Caco-2 (cell line): Measurements from ENCODE around the gene HOXD12. TPM values are rescaled to one million over a fixed set of nuclear protein-coding genes. Genes with fewer than 3 reads are reported as not detected.

Source experiments
- BruUV-seq: library from RNA; stranded (reverse); fragments of 400-500 nt; replicated peaks from 2 replicates; lab custom pipeline; 2021; lab: Mats Ljungman, UMichigan
- CTCF ChIA-PET: fragments of 300-600 bp; sonication (Branson Sonifier 250); formaldehyde crosslinking; loops from one replicate; lab custom pipeline; 2022; ENCODE audit warnings: antibody characterized with exemption; lab: Charles Lee
- POLR2A ChIA-PET: fragments of 300-600 bp; sonication (Branson Sonifier 250); formaldehyde crosslinking; loops from one replicate; lab custom pipeline; 2022; ENCODE audit warnings: antibody characterized with exemption; lab: Charles Lee
- DNase-seq, 2 experiments: peaks; one replicate each; pipeline versions ENCODE4 v3.0.0 to v3.0.0-alpha.2; 2020 to 2022
- H3K27me3 ChIP-seq: replicated peaks from 2 replicates; pipeline ENCODE4 v1.6.0; 2011; ENCODE audit warnings: low read length; ENCODE audit not compliant: control insufficient read depth, insufficient read depth
- H3K36me3 ChIP-seq: 2 replicates; pipeline ENCODE4 v1.5.1; 2011; ENCODE audit warnings: low read length; ENCODE audit not compliant: control insufficient read depth, insufficient read depth
- H3K4me1 ChIP-seq: fragments of 250-450 bp; sonication (Bioruptor Pico); 2 replicates; pipeline ENCODE4 v1.5.1; 2020; ENCODE audit warnings: mild to moderate bottlenecking
- H3K4me3 ChIP-seq: 2 replicates; pipeline ENCODE4 v1.5.1; 2011; ENCODE audit warnings: low read depth, mild to moderate bottlenecking, control low read depth, low read length
- H3K9me3 ChIP-seq: fragments of 250-450 bp; sonication (Bioruptor Pico); 2 replicates; pipeline ENCODE4 v1.5.1; 2020; ENCODE audit warnings: mild to moderate bottlenecking, moderate library complexity
- H3K27ac Mint-ChIP-seq: one replicate; pipeline ENCODE4 v1.8.0; 2022; ENCODE audit warnings: mixed read lengths; ENCODE audit not compliant: unreplicated experiment
- H3K27me3 Mint-ChIP-seq: one replicate; pipeline ENCODE4 v1.8.0; 2022; ENCODE audit warnings: mixed read lengths; ENCODE audit not compliant: insufficient read depth, unreplicated experiment
- H3K36me3 Mint-ChIP-seq: one replicate; pipeline ENCODE4 v1.8.0; 2022; ENCODE audit warnings: mild to moderate bottlenecking, mixed read lengths; ENCODE audit not compliant: insufficient read depth, unreplicated experiment
- H3K4me1 Mint-ChIP-seq: one replicate; pipeline ENCODE4 v1.8.0; 2022; ENCODE audit warnings: low read depth, mixed read lengths; ENCODE audit not compliant: unreplicated experiment
- H3K4me3 Mint-ChIP-seq: one replicate; pipeline ENCODE4 v1.8.0; 2022; ENCODE audit warnings: mild to moderate bottlenecking, moderate library complexity, mixed read lengths; ENCODE audit not compliant: unreplicated experiment
- H3K9me3 Mint-ChIP-seq: one replicate; pipeline ENCODE4 v1.8.0; 2022; ENCODE audit warnings: mixed read lengths; ENCODE audit not compliant: unreplicated experiment
- CTCF ChIP-seq, 2 experiments: fragments of 200-600 bp in 1 of 2; IDR thresholded peaks; 1 replicate in 1 of 2; 2 replicates in 1 of 2; pipeline versions ENCODE4 v1.5.1 to v1.8.0; 2011 to 2022; ENCODE audit warnings: antibody characterized with exemption in 1 of 2, control low read depth in 1 of 2, inconsistent platforms in 1 of 2, low read depth in 1 of 2, low read length in 1 of 2, mild to moderate bottlenecking in 1 of 2, moderate library complexity in 1 of 2; ENCODE audit not compliant: insufficient read depth in 1 of 2, severe bottlenecking in 1 of 2, unreplicated experiment in 1 of 2
- intact Hi-C: fragments of 100-400 bp; cut with micrococcal nuclease; formaldehyde crosslinking; loops from one replicate; pipeline ENCODE4 v1.10.0; 2022; ENCODE audit not compliant: unreplicated experiment
- total RNA-seq: library from RNA; stranded (reverse); gene quantifications from 2 replicates; pipeline ENCODE4 v1.2.3, GENCODE V29; 2022

Gene HOXD12
- total RNA-seq, 1 experiment from 2014 or later = not detected

DNA sequence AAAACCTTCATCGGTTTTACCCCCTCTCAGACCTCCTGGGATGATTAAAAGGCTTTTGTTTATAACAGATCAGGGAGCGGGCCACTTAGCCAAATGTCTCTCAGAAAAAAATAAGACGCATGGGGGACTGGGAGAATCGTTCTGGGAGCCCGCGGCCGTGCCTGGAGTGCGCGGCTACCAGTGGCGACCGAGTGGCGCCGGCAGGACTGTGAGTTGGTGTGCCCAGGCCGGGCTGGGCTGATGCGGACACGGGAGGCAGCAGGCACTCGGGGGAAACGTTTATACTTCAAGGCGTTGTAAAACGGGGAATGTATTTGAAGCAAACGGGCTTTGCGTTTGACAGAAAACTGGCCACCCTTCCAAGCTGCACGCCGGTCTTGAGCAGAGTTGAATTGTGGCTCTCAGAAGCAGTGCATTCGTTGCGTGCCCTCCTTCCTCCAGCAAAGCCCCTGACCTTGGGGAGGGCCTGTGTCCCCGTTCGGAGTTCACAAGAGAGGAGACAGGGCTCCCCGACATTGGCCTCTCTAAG, 12.3 kb downstream of the HOXD12 start:
- H3K9me3 Mint-ChIP-seq = no peaks in the 10 kb centered on the region

GRCh38 chr2:176112375-176113302, 13.0 kb downstream of the HOXD12 start:
- intact Hi-C loops = no loop called here
- BruUV-seq = no TSS peak
- no peaks in the 10 kb centered on the region for H3K9me3 Mint-ChIP-seq
- no peaks in the 10 kb centered on the region for H3K4me1 Mint-ChIP-seq
- POLR2A ChIA-PET = no interaction called here
- no peak for TF ChIP-seq CTCF (IDR thresholded peaks at IDR 0.05; ENCODE audit: insufficient read depth in 1 of 2, low read depth in 1 of 2, low read length in 1 of 2, severe bottlenecking in 1 of 2, unreplicated experiment in 1 of 2)
- peaks cover 7% of the 10 kb centered on the region for H3K27me3 ChIP-seq
- H3K36me3 ChIP-seq = no peaks in the 10 kb centered on the region
- no peaks in the 10 kb centered on the region for H3K36me3 Mint-ChIP-seq
- H3K4me3 ChIP-seq = no peak overlapping the region
- H3K27ac Mint-ChIP-seq = no peak overlapping the region
- CTCF ChIA-PET = interaction anchor here (0.6 to 1.6 kb wide), 3 partner anchors 9 to 539 kb away, joined by 3 to 5 read pairs (median 3); no protein-coding TSS in a partner anchor
- no peaks in the 10 kb centered on the region for H3K4me1 ChIP-seq
- no peak overlapping the region for H3K4me3 Mint-ChIP-seq
- DNase-seq = no peak
- H3K9me3 ChIP-seq = no peaks in the 10 kb centered on the region
- H3K27me3 Mint-ChIP-seq = peaks cover 54% of the 10 kb centered on the region

More for the DNA sequence above, 12.3 kb downstream of the HOXD12 start:
- Mint-ChIP-seq H3K27me3 (peaks cover 49% of the 10 kb centered on the region), H3K36me3 (no peaks in the 10 kb centered on the region), H3K4me3 (no peak overlapping the region), H3K27ac (no peak overlapping the region), H3K4me1 (no peaks in the 10 kb centered on the region)
- no peak for DNase-seq
- ChIA-PET POLR2A (no interaction called here), CTCF (interaction anchor here (1.6 to 2.2 kb wide), 2 partner anchors 9 to 343 kb away, joined by 5 to 6 read pairs; no protein-coding TSS in a partner anchor)
- intact Hi-C loops = no loop called here
- H3K36me3 ChIP-seq = no peaks in the 10 kb centered on the region
- TF ChIP-seq CTCF (IDR thresholded peaks at IDR 0.05; ENCODE audit: insufficient read depth in 1 of 2, low read depth in 1 of 2, low read length in 1 of 2, severe bottlenecking in 1 of 2, unreplicated experiment in 1 of 2) = no peak
- no peak overlapping the region for H3K4me3 ChIP-seq
- H3K27me3 ChIP-seq = peaks cover 8% of the 10 kb centered on the region
- H3K4me1 ChIP-seq = peaks cover 4% of the 10 kb centered on the region; the same call in 1 of the 2 replicates
- H3K9me3 ChIP-seq = no peaks in the 10 kb centered on the region
- no TSS peak for BruUV-seq

- BruUV-seq = no TSS peak
- H3K4me1 Mint-ChIP-seq = no peaks in the 10 kb centered on the region
- Histone ChIP-seq H3K4me1 (no peaks in the 10 kb centered on the region), H3K9me3 (no peaks in the 10 kb centered on the region), H3K4me3 (no peak overlapping the region), H3K27me3 (peaks cover 8% of the 10 kb centered on the region), H3K36me3 (no peaks in the 10 kb centered on the region)
- ChIA-PET CTCF (no interaction called here), POLR2A (no interaction called here)
- no peak for TF ChIP-seq CTCF (IDR thresholded peaks at IDR 0.05; ENCODE audit: insufficient read depth in 1 of 2, low read depth in 1 of 2, low read length in 1 of 2, severe bottlenecking in 1 of 2, unreplicated experiment in 1 of 2)
- H3K9me3 Mint-ChIP-seq = no peaks in the 10 kb centered on the region
- H3K36me3 Mint-ChIP-seq = no peaks in the 10 kb centered on the region
- peaks cover 58% of the 10 kb centered on the region for H3K27me3 Mint-ChIP-seq
- H3K27ac Mint-ChIP-seq = no peak overlapping the region
- intact Hi-C loops = no loop called here
- H3K4me3 Mint-ChIP-seq = peak overlapping the region; percentile 5
- no peak for DNase-seq
Measured at GRCh38 chr2:176114120-176114929, 14.7 kb downstream of the HOXD12 start.
